KMS-11 (cell line): ENCODE data around the gene IL17A.

ENCODE experiments used
- H2AFZ ChIP-seq: fragments of 200-600 bp; sonication (generic); 2 replicates; pipeline ENCODE4 v1.6.1; 2016; ENCODE audit warnings: antibody characterized with exemption, mixed run types, low read depth
- H3K27ac ChIP-seq: fragments of 200-600 bp; sonication (generic); 2 replicates; pipeline ENCODE4 v1.6.1; 2016; ENCODE audit warnings: mild to moderate bottlenecking, mixed run types
- H3K27me3 ChIP-seq: fragments of 200-600 bp; sonication (generic); 2 replicates; pipeline ENCODE4 v1.6.1; 2017; ENCODE audit warnings: mild to moderate bottlenecking, low read depth, mixed run types, moderate library complexity; ENCODE audit not compliant: insufficient read depth
- H3K36me3 ChIP-seq: fragments of 200-600 bp; sonication (generic); 2 replicates; pipeline ENCODE4 v1.6.1; 2017; ENCODE audit warnings: mild to moderate bottlenecking, mixed run types; ENCODE audit not compliant: insufficient read depth
- H3K4me1 ChIP-seq: fragments of 200-600 bp; sonication (generic); 2 replicates; pipeline ENCODE4 v1.6.1; 2016; ENCODE audit warnings: mild to moderate bottlenecking, low read depth, mixed run types; ENCODE audit not compliant: poor library complexity, severe bottlenecking
- H3K4me2 ChIP-seq: fragments of 200-600 bp; sonication (generic); 2 replicates; pipeline ENCODE4 v1.7.0; 2016; ENCODE audit warnings: mild to moderate bottlenecking, mixed run types
- H3K4me3 ChIP-seq: fragments of 200-600 bp; sonication (generic); IDR thresholded peaks from 2 replicates; pipeline ENCODE4 v1.6.1; 2017; ENCODE audit warnings: low read depth, low read length, mixed read lengths; ENCODE audit not compliant: insufficient read depth
- H3K79me2 ChIP-seq: fragments of 200-600 bp; sonication (generic); 2 replicates; pipeline ENCODE4 v1.6.1; 2016; ENCODE audit warnings: low read depth, mixed run types; ENCODE audit not compliant: insufficient read depth
- H3K9ac ChIP-seq: fragments of 200-600 bp; sonication (generic); 2 replicates; pipeline ENCODE4 v1.6.1; 2016; ENCODE audit warnings: mild to moderate bottlenecking, mixed run types
- H4K20me1 ChIP-seq: fragments of 200-600 bp; sonication (generic); 2 replicates; pipeline ENCODE4 v1.6.1; 2016; ENCODE audit warnings: mild to moderate bottlenecking, mixed run types; ENCODE audit not compliant: insufficient read depth
- CTCF ChIP-seq: fragments of 200-600 bp; sonication (generic); conservative IDR thresholded peaks from 2 replicates; pipeline ENCODE4 v1.6.1; 2017; ENCODE audit warnings: low read depth, mild to moderate bottlenecking, antibody characterized with exemption, low read length, moderate library complexity, mixed read lengths

The IL17A gene

GRCh38 chr6:52180787-52181558 is 5.2 kb upstream of the IL17A start:
- H3K4me2 ChIP-seq: peak overlapping the region; percentile 37
- no peak overlapping the region for H3K9ac ChIP-seq
- no peaks in the 10 kb centered on the region for H4K20me1 ChIP-seq
- H3K4me3 ChIP-seq: no peak overlapping the region
- H3K36me3 ChIP-seq: no peaks in the 10 kb centered on the region
- H3K4me1 ChIP-seq: peaks cover 81% of the 10 kb centered on the region
- H2AFZ ChIP-seq: no peak overlapping the region
- peak overlapping the region; percentile 45; the same call in 1 of the 2 replicates for H3K27ac ChIP-seq
- no peaks in the 10 kb centered on the region for H3K79me2 ChIP-seq
- no peak for TF ChIP-seq CTCF
- no peaks in the 10 kb centered on the region for H3K27me3 ChIP-seq

- Histone ChIP-seq H3K9ac (no peak overlapping the region), H3K4me2 (peak overlapping the region; percentile 37), H3K27me3 (no peaks in the 10 kb centered on the region), H3K4me1 (peaks cover 69% of the 10 kb centered on the region), H3K79me2 (no peaks in the 10 kb centered on the region), H3K4me3 (no peak overlapping the region), H2AFZ (peak overlapping the region; percentile 24; the same call in 1 of the 2 replicates), H4K20me1 (no peaks in the 10 kb centered on the region), H3K27ac (no peak overlapping the region), H3K36me3 (no peaks in the 10 kb centered on the region)
- TF ChIP-seq CTCF: no peak
Observed at GRCh38 chr6:52183131-52183713, 3.0 kb upstream of the IL17A start.

- H3K4me3 ChIP-seq: no peak overlapping the region
- H3K36me3 ChIP-seq: no peaks in the 10 kb centered on the region
- peaks cover 52% of the 10 kb centered on the region for H3K4me1 ChIP-seq
- H3K4me2 ChIP-seq: no peak overlapping the region; the same call in 1 of the 2 replicates
- no peak overlapping the region for H3K27ac ChIP-seq
- no peak overlapping the region for H2AFZ ChIP-seq
- H3K79me2 ChIP-seq: no peaks in the 10 kb centered on the region
- no peak for TF ChIP-seq CTCF
- no peaks in the 10 kb centered on the region for H3K27me3 ChIP-seq
- H4K20me1 ChIP-seq: no peaks in the 10 kb centered on the region
- H3K9ac ChIP-seq: no peak overlapping the region
Observed at GRCh38 chr6:52186480-52186879, 305 bp downstream of the IL17A start.

- no peak overlapping the region for H2AFZ ChIP-seq
- H3K79me2 ChIP-seq: no peaks in the 10 kb centered on the region
- H3K27me3 ChIP-seq: no peaks in the 10 kb centered on the region
- H3K27ac ChIP-seq: no peak overlapping the region
- TF ChIP-seq CTCF: no peak
- H3K9ac ChIP-seq: no peak overlapping the region
- H3K4me3 ChIP-seq: no peak overlapping the region
- H3K4me2 ChIP-seq: no peak overlapping the region
- no peaks in the 10 kb centered on the region for H3K36me3 ChIP-seq
- no peaks in the 10 kb centered on the region for H4K20me1 ChIP-seq
- peaks cover 46% of the 10 kb centered on the region for H3K4me1 ChIP-seq
Observed at GRCh38 chr6:52187098-52187497, 923 bp downstream of the IL17A start.
